ENCODE results near the gene EIF4E3. TPM values are rescaled to one million over a fixed set of nuclear protein-coding genes. Genes with fewer than 3 reads are reported as not detected.
A peak's percentile ranks its signal among the peaks of the same experiment; 100 is the strongest.

EIF4E3 gene
- total RNA-seq, 1 donor from 2014 or later = 3.5 TPM

GRCh38 chr3:71694358-71694999 is 30.7 kb downstream of the EIF4E3 start:
- H3K27me3 Mint-ChIP-seq (ENCODE audit: low read depth, unreplicated experiment) = no peaks in the 10 kb centered on the region
- peaks cover 21% of the 10 kb centered on the region for H3K4me1 Mint-ChIP-seq (ENCODE audit: low read depth, unreplicated experiment)
- H3K4me1 ChIP-seq (ENCODE audit: insufficient read depth, low read length) = peaks cover 21% of the 10 kb centered on the region
- H3K4me3 ChIP-seq (ENCODE audit: insufficient read depth, low read depth, low read length) = no peak overlapping the region
- no peaks in the 10 kb centered on the region for H3K27me3 ChIP-seq (ENCODE audit: insufficient read depth, low read length)
- peak overlapping the region; percentile 35 for H2AFZ ChIP-seq (ENCODE audit: low read depth, low read length)
- H3K27ac Mint-ChIP-seq (ENCODE audit: unreplicated experiment) = peak overlapping the region; percentile 27
- no peaks in the 10 kb centered on the region for H4K20me1 ChIP-seq (ENCODE audit: insufficient read depth, low read length)
- DNase-seq (ENCODE audit: low read depth) (peak; percentile 68), FAIRE-seq (peak; percentile 43)
- H3K9ac ChIP-seq (ENCODE audit: low read length) = no peak overlapping the region
- peaks cover 3% of the 10 kb centered on the region for H3K36me3 Mint-ChIP-seq (ENCODE audit: low read depth, unreplicated experiment)
- H3K9me3 Mint-ChIP-seq (ENCODE audit: unreplicated experiment) = no peaks in the 10 kb centered on the region
- TF ChIP-seq CTCF (IDR thresholded peaks at IDR 0.05; ENCODE audit: insufficient read depth, low read depth, low read length) = no peak
- no peak for TF ChIP-seq EZH2 (IDR thresholded peaks at IDR 0.05; ENCODE audit: insufficient read depth, low read length)
- H3K9me3 ChIP-seq (ENCODE audit: insufficient read depth, low read depth, low read length) = no peaks in the 10 kb centered on the region
- no peaks in the 10 kb centered on the region for H3K79me2 ChIP-seq (ENCODE audit: insufficient read depth, low read length)
- H3K4me2 ChIP-seq (ENCODE audit: low read length) = peak overlapping the region; percentile 48
- no peak overlapping the region for H3K27ac ChIP-seq (ENCODE audit: low read depth, low read length)
- H3K4me3 Mint-ChIP-seq (ENCODE audit: unreplicated experiment) = no peak overlapping the region
- H3K36me3 ChIP-seq (ENCODE audit: insufficient read depth, low read length) = no peaks in the 10 kb centered on the region

GRCh38 chr3:71693641-71694040 is 31.6 kb downstream of the EIF4E3 start:
- Histone ChIP-seq H3K27ac (ENCODE audit: low read depth, low read length) (no peak overlapping the region), H3K27me3 (ENCODE audit: insufficient read depth, low read length) (no peaks in the 10 kb centered on the region), H3K4me2 (ENCODE audit: low read length) (peak overlapping the region; percentile 48), H3K9me3 (ENCODE audit: insufficient read depth, low read depth, low read length) (no peaks in the 10 kb centered on the region), H3K4me1 (ENCODE audit: insufficient read depth, low read length) (peaks cover 21% of the 10 kb centered on the region), H3K9ac (ENCODE audit: low read length) (no peak overlapping the region), H3K36me3 (ENCODE audit: insufficient read depth, low read length) (no peaks in the 10 kb centered on the region), H4K20me1 (ENCODE audit: insufficient read depth, low read length) (no peaks in the 10 kb centered on the region), H3K79me2 (ENCODE audit: insufficient read depth, low read length) (no peaks in the 10 kb centered on the region), H2AFZ (ENCODE audit: low read depth, low read length) (no peak overlapping the region), H3K4me3 (ENCODE audit: insufficient read depth, low read depth, low read length) (no peak overlapping the region)
- DNase-seq (ENCODE audit: low read depth) = no peak
- TF ChIP-seq EZH2 (IDR thresholded peaks at IDR 0.05; ENCODE audit: insufficient read depth, low read length) (no peak), CTCF (IDR thresholded peaks at IDR 0.05; ENCODE audit: insufficient read depth, low read depth, low read length) (no peak)
- Mint-ChIP-seq H3K27ac (ENCODE audit: unreplicated experiment) (no peak overlapping the region), H3K36me3 (ENCODE audit: low read depth, unreplicated experiment) (peaks cover 3% of the 10 kb centered on the region), H3K4me1 (ENCODE audit: low read depth, unreplicated experiment) (peaks cover 28% of the 10 kb centered on the region), H3K4me3 (ENCODE audit: unreplicated experiment) (no peak overlapping the region), H3K9me3 (ENCODE audit: unreplicated experiment) (no peaks in the 10 kb centered on the region), H3K27me3 (ENCODE audit: low read depth, unreplicated experiment) (no peaks in the 10 kb centered on the region)
- no peak for FAIRE-seq

- Histone ChIP-seq H3K9ac (ENCODE audit: low read length) (no peak overlapping the region), H3K36me3 (ENCODE audit: insufficient read depth, low read length) (no peaks in the 10 kb centered on the region), H3K4me1 (ENCODE audit: insufficient read depth, low read length) (peaks cover 21% of the 10 kb centered on the region), H3K27ac (ENCODE audit: low read depth, low read length) (no peak overlapping the region), H3K79me2 (ENCODE audit: insufficient read depth, low read length) (no peaks in the 10 kb centered on the region), H3K4me3 (ENCODE audit: insufficient read depth, low read depth, low read length) (no peak overlapping the region), H3K4me2 (ENCODE audit: low read length) (no peak overlapping the region), H3K27me3 (ENCODE audit: insufficient read depth, low read length) (no peaks in the 10 kb centered on the region), H3K9me3 (ENCODE audit: insufficient read depth, low read depth, low read length) (no peaks in the 10 kb centered on the region), H4K20me1 (ENCODE audit: insufficient read depth, low read length) (no peaks in the 10 kb centered on the region), H2AFZ (ENCODE audit: low read depth, low read length) (no peak overlapping the region)
- DNase-seq (ENCODE audit: low read depth) = no peak
- Mint-ChIP-seq H3K9me3 (ENCODE audit: unreplicated experiment) (no peaks in the 10 kb centered on the region), H3K36me3 (ENCODE audit: low read depth, unreplicated experiment) (no peaks in the 10 kb centered on the region), H3K27ac (ENCODE audit: unreplicated experiment) (no peak overlapping the region), H3K27me3 (ENCODE audit: low read depth, unreplicated experiment) (no peaks in the 10 kb centered on the region), H3K4me1 (ENCODE audit: low read depth, unreplicated experiment) (peaks cover 40% of the 10 kb centered on the region), H3K4me3 (ENCODE audit: unreplicated experiment) (no peak overlapping the region)
- TF ChIP-seq CTCF (IDR thresholded peaks at IDR 0.05; ENCODE audit: insufficient read depth, low read depth, low read length) = no peak
- no peak for TF ChIP-seq EZH2 (IDR thresholded peaks at IDR 0.05; ENCODE audit: insufficient read depth, low read length)
- no peak for FAIRE-seq
These were observed 33.1 kb downstream of the EIF4E3 start for GRCh38 chr3:71692139-71692538.

Measured in astrocyte (in vitro differentiated cells and primary cell).